Fibroblast of skin of back (primary cell): ENCODE measurements around the gene DPEP2NB.
A peak's percentile ranks its signal among the peaks of the same experiment; 100 is the strongest.
"Not testable (repeated sequence)": the region's sequence is repeated elsewhere in the genome, so short reads cannot be mapped to it uniquely, and the experiment has no call there.

Source experiments
- DNase-seq: peaks from one replicate; pipeline ENCODE4 v3.0.0-alpha.2; 2013

DPEP2NB gene

DNA sequence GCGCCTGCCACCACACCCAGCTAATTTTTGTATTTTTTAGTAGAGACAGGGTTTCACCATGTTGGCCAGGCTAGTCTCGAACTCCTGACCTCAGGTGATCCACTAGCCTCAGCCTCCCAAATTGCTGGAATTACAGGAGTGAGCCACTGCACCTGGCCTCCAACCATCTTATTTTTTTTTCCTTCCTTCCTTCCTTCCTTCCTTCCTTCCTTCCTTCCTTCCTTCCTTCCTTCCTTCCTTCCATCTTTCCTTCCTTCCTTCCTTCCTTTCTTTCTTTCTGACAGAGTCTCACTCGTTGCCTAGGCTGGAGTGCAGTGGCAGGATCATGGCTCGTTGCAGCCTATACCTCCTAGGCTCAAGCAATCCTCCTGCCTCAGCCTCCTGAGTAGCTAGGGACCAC is 5.8 kb downstream of the DPEP2NB start:
- DNase-seq, result not testable (repeated sequence)

DNA sequence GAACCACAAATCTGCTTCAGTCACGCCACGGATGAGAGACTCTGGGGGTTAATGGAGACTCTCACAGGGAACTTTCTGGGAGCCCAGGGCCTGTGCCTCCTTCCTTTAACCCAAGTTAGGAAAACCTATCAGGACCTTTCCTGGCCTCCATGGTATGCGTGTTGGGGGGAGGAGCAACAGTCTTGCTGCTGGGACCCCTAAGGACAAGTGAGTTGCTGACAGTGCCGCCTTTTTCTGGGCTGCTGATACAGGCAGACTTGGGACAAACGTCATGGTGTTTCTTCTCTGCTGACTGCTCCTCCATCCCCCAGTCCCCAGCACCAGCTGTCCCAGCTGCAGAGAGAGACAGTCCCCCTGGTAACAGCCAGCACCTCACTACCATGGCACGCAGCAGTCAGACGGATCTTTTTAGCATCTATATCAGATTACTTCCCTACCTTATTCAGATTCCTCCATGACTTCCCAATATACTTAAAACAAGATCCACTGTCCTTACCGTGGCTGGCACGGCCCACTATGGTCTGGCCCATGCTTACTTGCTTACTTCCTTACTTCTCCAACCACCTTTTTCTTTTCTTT is 6.5 kb downstream of the DPEP2NB start:
- DNase-seq, result no peak

DNA sequence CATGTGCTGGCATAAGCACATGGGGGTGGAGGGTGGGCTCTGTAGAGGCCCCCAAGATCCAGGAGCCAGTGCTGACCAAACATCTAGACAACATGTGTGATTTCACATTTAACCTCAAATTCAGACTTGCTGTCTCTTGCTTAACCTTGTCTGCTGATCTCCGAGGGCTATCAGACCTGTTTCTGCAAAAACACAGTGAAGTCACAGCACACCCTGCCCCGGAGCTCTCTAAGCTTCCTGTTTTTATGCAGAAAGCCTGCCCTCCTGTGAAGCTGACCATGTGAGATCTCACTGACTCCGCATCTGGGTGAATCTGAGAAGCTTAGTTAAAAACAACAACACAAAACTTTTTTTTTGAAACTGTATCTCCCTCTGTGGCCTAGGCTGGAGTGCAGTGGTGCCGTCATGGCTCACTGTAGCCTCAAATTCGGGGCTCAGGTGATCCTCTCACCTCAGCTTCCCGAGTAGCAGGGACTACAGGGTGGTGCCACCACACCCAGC is 9.9 kb downstream of the DPEP2NB start:
- DNase-seq, result no peak

DNA sequence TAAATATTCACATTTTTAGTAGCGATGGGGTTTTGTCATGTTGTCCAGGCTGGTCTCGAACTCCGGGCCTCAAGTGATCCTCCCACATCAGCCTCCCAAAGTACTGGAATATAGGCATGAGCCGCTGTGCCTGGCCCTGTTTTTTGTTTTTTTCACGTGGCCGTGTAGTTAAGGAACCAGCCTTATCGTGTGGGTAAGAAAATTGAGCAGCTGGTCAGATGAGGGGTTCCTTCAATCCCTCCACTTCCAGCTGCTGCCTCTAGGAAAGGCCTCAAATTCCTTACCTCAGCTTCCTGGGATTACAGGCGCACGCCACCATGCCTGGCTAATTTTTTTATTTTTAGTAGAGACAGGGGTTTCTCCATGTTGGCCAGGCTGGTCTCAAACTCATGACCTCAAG is 10.5 kb downstream of the DPEP2NB start:
- DNase-seq, result no peak

DNA sequence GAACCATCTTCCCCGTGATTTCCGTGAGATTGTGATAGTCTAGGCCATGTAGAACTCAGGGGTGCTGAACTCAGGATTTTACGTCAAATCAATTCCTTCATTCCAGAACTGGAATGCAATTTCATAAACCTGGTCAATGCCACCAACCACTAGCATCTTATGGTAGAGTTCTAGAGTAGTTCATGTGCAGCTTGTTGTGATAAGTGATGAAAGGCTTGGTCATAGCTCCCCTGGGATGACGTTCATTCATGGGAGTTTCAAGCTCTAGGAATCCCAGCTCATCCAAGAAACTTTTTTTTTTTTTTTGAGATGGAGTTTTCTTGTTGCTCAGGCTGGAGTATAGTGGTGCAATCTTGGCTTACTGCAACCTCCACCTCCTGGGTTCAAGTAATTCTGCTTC is 12.7 kb downstream of the DPEP2NB start:
- peak; percentile 84 for DNase-seq

GRCh38 chr16:68000450-68000849 is 15.3 kb downstream of the DPEP2NB start:
- no peak for DNase-seq

DNA sequence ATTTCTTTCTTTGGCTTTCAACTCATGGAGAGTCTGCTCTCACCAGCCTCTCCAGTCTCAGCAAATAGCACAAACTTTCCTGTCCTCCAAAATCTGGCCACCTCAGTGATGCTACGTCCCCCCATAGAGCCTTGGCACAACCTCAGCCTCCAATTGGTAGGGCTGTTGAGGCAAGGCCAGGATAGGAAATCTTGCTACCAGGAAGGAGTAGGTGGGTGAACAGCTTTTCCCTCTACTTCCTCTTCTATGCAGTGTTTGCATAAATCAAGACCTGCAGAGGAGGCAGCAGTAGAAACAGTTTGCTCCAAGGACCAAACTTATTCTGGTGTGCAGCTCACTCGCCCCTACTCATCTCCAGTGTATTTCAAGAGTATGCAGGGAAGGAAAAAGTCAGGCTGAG is 15.7 kb downstream of the DPEP2NB start:
- no peak for DNase-seq

DNA sequence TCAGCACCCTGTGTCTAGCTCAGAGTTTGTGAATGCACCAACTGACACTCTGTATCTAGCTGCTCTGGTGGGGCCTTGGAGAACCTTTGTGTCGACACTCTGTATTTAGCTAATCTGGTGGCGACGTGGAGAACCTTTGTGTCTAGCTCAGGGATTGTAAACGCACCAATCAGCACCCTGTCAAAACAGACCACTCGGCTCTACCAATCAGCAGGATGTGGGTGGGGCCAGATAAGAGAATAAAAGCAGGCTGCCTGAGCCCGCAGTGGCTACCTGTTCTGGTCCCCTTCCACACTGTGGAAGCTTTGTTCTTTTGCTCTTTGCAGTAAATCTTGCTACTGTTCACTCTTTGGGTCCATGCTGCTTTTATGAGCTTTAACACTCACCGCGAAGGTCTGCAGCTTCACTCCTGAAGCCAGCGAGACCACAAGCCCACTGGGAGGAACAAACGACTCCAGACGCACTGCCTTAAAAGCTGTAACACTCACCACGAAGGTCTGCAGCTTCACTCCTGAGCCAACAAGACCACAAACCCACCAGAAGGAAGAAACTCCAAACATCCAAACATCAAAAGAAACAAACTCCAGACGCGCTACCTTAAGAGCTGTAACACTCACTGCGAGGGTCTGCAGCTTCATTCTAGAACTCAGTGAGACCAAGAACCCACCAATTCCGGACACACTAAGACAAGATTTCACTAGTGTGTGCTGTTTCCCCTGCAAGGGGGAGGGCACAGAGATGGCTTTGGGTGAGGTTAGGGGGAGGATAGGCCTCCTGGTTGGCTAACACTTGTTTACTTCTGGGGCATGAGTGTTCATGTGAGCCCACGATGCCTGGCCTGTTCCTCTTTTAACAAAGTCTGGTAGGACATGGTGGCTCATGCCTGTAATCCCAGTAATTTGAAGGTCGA is 16.7 kb downstream of the DPEP2NB start, which contains the start of gene DPEP2:
Gene DPEP2 (minus strand): TSS at position 706 of the 910 bp plus-strand sequence. CDS start 6,272 bp downstream, outside the sequence.
- not testable (repeated sequence) for DNase-seq

- not testable (repeated sequence) for DNase-seq
Measured at GRCh38 chr16:67998231-67998778, 17.4 kb downstream of the DPEP2NB start.

DNA sequence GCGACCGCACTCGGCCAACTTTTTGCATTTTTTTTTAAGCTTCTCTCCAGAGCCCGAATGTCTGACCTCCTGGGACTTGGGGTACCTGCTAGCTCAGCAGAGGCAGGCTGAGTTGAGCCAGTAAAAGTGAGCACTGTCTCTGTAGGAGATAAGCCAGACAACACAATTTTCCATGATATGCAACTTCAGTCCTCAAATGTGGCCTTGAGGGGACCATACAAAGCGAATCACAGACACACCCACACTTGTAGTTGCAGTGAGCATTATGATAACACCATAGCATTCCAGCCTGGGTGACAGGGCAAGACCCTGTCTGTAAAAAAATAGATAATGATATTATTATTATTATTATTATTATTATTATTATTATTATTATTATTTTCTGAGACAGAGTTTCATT is 19.0 kb downstream of the DPEP2NB start:
- no peak for DNase-seq

DNA sequence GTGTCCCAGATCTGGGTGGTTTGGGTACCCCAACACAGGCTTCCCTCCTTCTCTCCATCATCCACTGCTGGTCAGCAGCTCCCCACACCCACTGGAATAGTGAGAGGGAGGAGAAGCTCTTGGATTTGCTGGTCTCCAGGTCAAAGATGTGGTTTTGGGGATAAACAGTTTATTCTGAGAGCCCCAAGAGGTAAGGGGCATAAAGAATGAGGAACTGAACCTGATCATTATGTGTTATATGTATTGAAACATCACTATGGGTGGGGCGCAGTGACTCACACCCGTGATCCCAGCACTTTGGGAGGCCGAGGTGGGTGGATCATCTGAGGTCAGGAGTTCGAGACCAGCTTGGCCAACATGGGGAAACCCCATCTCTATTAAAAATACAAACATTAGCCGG is 20.3 kb downstream of the DPEP2NB start:
- no peak for DNase-seq

DNA sequence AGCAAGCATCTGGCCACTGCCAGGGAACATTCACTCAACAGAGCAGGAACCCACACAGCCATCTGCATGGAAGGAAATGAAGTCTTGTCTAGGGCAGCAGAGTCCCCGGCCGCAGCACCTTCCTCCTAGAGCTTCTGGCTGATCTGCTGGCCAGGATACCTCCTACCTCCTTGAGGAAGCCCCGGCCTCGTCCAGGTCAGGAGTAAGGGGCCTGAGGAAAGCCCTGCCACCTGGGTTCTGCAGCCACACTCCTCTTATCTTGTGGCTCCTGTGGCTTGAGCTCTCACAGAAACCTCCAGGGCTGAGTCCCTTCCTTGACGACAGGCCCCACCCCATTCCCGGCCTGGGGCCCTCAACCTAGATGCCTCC is 21.7 kb downstream of the DPEP2NB start:
- not testable (repeated sequence) for DNase-seq

DNA sequence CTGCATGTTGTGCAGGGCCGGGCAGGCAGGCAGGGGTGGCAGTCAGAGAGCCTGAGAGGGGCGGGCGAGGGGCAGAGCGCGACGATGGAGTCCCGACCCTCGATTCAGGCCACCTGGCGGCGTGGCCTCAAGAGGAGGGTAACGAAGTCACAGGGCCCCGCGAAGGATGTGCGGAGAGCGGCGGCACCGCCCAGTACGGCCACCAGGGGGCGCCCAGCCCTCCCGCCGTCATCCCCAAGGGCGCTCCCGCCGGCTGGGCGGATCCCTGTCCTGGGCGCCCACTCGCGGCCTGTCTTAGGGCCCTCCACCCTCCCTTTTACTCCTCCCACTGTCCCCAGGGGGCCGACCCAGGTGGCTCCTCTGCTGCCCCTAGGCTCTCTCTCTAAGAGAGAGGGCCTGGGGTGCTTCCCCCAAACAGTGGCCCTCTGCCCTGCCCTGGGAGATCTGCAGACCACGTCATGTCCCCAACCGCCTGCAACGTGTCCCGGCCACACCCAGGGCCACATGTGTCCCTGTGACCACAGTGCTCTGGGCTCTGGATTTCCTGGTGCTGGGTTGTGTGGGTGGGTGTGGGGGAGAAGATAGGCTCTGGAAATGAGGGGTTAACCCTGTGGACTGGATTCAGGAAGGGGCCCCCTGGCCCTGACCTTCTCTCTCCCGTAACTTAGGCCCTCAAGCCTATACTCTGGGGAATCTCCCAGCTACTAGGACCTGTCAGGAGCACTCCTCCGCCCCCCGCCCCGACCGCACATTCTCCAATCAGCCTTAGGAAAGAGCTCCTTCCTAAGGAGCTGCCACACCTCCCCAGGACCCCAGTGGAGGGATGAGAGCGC is 22.3 kb downstream of the DPEP2NB start:
- DNase-seq, result peak; percentile 73

DNA sequence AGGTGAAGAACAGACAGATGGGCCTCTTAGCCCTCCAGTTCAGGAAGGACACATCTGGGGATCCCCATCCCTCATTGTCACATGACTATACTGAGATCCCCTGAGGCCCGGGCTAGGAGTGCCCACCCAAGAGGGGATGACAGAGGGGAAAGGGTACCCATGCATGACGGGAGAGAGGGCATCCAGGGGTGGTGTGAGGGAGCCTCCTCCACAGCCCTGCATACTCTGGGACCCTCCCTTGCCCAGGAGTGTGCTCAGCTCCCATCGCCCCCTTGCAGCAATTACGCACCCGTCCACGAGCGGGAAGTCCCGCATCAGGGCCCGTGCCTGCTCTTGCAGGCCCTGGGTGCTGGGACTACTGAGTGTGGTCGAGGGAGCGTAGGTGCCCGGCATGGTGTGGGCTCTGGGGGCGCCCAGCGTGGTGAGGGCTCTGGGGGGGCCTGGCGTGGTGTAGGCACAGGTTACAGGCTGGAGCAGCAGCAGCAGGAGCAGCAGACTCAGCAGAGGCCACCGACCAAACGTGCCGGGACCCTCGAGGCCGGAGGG is 23.0 kb downstream of the DPEP2NB start:
- DNase-seq, result no peak

GRCh38 chr16:67990018-67990386 is 25.7 kb downstream of the DPEP2NB start:
- no peak for DNase-seq

- DNase-seq, result no peak
Measured at GRCh38 chr16:67989322-67990017, 26.2 kb downstream of the DPEP2NB start.

DNA sequence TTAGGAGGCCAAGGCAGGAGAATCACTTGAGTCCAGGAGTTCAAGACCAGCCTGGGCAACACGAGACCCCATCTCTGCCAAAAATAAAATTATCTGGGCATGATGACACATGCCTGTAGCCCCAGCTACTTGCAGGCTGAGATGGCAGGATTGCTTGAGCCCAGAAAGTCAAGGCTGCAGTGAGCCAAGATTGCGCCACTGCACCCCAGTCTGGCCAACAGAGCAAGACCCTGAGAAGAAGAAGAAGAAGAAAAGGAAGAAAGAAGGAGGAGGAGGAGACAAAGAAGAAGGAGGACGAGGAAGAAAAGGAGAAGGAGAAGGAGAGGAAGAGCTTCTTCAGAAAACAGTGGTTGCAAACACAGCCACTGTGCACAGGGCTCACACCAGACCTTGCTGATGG is 27.0 kb downstream of the DPEP2NB start:
- DNase-seq, result no peak

DNA sequence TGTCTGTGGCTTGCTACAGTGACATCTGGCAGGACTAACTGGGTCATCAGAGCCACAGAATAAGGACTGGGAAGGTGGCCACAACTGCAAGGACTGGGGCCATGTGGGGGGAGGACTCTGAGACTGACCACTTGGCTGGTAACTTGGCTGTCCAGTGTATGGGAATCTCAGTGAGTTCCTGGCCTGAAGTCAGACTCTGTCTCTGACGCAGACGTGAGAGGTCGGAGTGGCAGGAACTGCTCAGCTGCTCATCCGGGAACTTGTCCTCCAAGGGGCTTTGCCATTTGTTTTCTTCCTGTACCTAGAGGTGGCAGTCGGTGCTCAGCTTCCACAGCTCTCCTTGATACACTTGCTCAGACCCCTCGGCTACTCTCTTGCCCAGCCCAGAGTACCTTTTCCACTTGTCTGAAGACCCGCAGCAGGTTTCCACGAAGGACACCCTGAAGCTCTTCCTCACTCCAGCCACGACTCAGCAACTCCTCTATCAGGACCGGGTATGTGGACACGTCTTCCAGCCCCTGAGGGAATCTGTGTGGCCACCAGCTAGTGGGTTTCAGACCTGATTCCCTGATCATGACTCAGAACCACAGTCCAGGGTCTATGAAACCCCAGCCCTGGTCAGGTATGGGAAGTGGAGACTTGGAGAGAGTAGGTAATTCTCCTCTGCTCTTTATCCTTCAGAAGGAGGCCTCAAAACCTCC is 28.1 kb downstream of the DPEP2NB start:
- no peak for DNase-seq

DNA sequence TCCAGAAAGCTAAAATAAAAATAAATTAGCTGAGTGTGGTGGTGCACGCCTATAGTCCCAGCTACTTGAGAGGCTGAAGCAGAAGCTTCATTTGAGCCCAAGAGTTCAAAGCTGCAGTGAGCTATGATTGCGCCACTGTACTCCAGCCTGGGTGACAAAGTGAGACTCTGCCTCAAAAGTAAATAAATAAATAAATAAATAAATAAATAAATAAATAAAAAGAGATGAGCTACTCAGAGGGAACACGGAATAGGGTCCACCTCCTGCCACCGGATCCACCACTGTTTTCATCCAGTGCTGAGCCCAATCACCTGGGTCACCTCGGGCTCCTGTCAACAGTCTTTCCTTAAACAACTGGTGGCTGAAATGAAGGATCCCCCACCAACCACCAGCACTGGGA is 28.8 kb downstream of the DPEP2NB start:
- no peak for DNase-seq

DNA sequence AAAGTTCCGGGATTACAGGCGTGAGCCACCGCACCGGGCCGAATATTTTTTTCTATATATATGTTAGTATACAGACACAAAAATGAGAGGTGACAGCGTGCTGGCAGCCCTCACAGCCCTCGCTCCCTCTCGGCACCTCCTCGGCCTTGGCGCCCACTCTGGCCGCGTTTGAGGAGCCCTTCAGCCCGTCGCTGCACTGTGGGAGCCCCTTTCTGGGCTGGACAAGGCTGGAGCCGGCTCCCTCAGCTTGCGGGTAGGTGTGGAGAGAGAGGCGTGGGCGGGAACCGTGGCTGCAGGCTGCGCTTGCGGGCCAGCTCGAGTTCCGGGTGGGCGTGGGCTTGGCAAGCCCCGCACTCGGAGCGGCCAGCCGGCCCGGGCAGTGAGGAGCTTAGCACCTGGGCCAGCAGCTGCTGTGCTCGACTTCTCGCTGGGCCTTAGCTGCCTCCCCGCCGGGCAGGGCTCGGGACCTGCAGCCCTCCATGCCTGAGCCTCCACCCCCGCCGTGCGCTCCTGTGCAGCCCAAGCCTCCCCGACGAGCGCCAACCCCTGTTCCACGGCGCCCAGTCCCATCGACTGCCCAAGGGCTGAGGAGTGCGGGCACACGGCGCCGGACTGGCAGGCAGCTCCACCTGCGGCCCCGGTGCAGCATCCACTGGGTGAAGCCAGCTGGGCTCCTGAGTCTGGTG is 33.6 kb downstream of the DPEP2NB start:
- DNase-seq, result no peak
